Measurements from ENCODE around the gene GK2.

The GK2 gene

DNA sequence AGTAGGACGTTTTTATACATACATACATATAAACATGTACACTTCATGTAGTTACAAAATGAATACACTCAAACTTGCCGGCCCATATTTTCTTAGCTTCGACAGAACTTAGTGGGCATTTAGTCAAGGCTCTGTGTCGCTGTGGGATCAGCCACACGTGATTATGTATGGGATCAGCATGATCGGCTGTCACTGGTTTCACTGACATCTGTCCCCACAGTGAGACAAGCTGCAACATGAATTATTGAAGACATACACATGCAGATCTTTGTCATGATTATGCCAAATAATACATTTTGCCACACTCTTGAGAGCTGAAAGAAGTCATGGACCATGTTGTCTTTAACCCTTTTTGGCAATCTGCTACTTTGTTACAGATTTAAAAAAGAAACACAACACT, 44.0 kb downstream of the GK2 start:
- no peak for TF ChIP-seq CTCF (IDR thresholded peaks at IDR 0.05; ENCODE audit: low read depth, low read length)
- no peak for DNase-seq (ENCODE audit: extremely low read depth, low read depth)

GRCh38 chr4:79362626-79363025, 45.4 kb downstream of the GK2 start:
- TF ChIP-seq CTCF (IDR thresholded peaks at IDR 0.05; ENCODE audit: low read depth, low read length) = no peak
- no peak for DNase-seq (ENCODE audit: extremely low read depth, low read depth)

GRCh38 chr4:79360006-79360405, 48.0 kb downstream of the GK2 start:
- DNase-seq (ENCODE audit: extremely low read depth, low read depth) = no peak
- no peak for TF ChIP-seq CTCF (IDR thresholded peaks at IDR 0.05; ENCODE audit: low read depth, low read length)

DNA sequence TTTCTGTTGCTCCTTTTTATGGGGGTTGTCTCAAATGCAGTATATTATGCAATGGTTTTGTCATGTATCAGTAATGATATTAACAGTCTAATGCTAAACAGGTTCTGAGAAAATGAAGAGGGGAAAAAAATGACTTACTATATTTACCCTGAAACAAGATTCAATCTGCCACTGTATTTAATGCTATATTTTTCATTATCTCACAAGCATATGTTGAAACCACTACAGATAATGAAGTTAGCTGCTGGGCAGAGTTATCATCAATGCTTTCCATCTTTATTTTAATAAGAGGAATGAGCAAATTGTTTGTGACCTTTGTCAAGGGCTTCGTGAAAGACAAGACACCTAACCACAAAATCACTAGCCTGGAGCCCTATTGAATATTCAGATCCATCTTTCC, 49.6 kb downstream of the GK2 start:
- no peak for DNase-seq (ENCODE audit: extremely low read depth, low read depth)
- TF ChIP-seq CTCF (IDR thresholded peaks at IDR 0.05; ENCODE audit: low read depth, low read length) = no peak

DNA sequence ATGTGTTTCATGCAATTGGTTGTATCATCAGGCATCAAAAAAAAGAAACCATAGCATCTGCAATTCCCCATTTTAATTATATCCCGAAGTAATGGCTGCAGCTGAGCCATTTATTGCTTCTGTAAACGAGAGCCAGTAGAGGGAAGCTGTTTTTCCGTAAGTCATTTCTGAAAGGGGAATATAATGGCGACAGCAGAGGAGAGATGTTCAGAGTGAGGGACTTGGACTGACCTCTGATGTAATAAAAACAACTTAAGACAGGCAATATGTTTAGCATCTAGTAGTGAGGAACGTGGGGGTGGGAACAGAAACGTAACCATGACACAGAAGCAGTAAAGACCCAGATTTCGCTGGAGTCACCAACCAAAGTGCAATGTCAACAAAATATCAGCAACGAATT, 50.7 kb downstream of the GK2 start:
- no peak for DNase-seq (ENCODE audit: extremely low read depth, low read depth)
- no peak for TF ChIP-seq CTCF (IDR thresholded peaks at IDR 0.05; ENCODE audit: low read depth, low read length)
